Embryonic facial prominence (tissue), 1 donor: ENCODE results near the gene UBE2J2.
"Not testable (repeated sequence)": the region's sequence is repeated elsewhere in the genome, so short reads cannot be mapped to it uniquely, and the experiment has no call there.

ENCODE experiments used
- DNase-seq: peaks from one replicate; pipeline ENCODE4 v3.0.0-alpha.2; 2016; ENCODE audit errors: extremely low spot score

The UBE2J2 gene

DNA sequence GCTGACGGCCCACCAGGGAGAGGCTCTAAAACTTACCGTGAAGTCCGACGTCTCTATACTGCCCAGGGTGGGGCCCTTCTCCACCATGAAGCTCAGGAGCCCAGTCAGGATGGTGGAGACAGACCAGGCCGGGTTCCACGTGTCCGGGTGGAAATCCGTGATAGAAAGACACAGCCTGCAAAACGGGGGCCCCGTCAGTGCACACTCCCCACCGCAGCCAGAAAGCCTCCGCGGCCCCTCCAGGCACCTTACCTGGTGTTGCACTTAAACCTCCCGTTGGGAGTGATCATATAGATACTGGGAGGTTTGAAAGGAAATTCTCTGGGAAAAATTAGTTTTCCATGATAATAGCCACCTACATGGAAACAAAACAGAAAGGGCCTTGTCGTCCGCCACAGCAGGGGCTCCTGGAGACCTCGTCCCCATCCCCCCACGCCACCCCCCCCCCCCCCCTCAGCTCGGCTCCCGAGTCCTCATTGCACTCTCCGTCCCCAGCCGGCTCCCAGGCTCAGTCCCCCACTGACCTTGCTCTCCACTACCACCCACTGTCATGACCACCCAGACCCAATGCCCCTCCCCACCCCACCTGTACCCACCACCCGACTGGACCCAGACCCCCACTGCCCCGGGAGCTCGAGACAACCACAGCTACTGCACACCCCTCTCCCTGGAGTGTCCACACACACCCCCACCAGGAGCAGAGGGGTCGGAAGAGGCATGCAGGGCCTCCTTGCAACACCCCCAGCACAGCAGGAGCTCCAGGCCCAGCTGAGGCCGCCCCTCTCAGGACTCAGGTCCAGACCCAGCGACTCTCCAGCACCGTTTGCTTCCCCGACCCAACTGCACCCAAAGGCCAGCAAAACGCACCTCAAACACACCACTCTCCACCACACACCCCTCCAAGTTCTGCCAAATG is 16.4 kb downstream of the UBE2J2 start:
- DNase-seq, result no peak

DNA sequence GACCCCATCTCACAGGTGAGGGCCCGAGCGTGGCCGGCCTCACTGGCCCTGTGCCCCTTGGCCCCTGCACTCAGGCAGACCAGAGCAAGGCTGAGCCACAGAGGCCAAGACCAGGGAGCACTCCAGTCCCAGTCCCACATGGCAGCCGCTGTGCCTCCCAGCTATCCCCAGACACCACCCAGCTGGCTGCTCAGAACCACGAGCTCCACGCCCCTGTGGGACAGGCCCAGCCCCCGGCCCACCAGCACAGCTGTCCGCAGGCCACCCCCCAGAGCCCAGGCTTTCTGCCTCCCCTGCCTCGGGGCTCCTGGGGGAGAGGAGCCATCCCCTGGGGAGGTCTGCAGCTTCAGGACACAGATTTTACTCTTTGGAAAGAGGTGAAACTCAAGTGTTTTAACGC is 18.0 kb downstream of the UBE2J2 start:
- no peak for DNase-seq

DNA sequence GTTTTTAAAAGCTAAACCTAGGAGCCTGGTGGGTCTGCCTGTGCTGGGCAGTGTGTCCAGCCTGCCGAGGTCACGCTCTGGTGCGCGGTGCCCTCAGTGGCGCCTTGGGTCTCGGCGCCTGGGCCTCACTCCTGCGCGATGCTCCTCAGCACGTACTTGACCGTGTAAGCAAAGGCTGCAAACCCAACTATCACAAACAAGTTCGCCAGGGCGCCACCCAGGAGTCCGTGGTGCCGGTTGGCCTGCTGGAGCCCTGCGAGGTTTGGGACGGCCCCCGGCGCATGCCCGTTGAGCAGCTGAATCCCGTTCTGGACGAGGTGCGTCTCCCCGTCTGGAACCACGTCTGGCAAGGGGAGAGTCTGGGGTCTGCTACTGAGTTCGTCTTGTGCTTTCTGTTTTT is 18.6 kb downstream of the UBE2J2 start:
- no peak for DNase-seq

DNA sequence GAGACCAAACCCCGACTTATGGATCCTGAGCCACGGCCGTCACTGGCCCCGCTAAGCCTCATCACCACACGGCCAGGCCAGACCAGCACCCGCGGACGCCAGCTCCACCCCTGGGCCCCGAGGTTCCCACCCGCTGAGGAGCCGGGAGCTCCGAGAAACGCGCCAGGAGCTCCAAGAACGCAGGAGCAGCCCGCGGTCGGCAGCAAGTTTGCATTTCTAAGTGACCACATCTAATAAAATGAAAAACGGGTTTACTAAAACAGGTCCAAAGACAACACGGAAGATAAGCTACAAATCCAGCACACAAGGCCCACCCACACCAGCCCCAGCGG is 19.0 kb downstream of the UBE2J2 start:
- DNase-seq, result no peak

DNA sequence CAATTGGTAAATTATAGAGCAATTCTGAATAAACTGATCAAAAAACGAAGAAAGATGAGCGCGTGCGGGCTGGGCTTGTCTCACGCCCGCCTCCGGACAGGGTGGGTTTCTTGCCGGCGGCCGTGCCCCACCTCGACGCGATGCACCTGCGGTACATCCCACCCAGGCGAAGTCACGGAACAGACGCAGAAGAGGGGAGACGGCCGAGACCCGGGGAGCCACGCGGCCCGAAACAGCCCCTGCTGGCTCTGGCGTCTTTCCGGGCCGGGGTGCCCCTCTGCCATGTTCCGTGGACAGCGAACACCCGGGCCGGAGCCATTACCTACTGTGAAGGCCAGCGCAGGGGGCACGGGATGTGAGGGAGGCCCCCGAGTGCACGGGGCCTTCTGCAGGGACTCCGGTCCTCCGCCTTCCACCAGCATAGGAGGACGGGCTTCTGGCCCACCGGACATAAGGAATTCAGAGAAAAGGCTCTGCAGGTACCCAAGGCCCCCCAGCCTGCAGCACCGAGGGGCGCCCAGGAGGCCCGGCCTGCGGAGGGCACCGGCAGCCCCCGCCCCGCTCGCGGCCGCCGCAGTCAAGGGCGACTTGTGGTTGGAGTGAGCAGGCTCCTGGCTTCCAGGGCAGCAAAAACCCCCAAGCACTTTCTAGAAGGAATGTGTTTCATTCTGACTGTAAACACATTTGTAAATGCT is 19.5 kb downstream of the UBE2J2 start:
- no peak for DNase-seq

DNA sequence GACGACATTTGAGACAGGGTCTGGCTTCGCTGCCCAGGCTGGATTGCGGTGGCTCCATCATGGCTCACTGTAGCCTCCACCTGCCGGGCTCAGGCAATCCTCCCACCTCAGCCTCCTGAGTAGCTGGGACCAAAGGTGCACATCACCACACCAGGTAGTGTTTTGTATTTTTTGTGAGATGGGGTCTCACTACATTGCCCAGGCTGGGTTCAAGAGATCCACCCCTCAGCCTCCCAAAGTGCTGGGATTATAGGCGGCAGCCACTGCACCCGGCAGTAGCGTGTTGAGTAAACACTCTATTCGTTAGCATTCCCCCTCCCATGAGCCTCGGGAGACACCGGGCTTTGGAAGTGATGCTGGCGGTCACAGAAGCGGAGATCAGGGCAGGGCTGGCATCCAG is 20.3 kb downstream of the UBE2J2 start:
- no peak for DNase-seq

DNA sequence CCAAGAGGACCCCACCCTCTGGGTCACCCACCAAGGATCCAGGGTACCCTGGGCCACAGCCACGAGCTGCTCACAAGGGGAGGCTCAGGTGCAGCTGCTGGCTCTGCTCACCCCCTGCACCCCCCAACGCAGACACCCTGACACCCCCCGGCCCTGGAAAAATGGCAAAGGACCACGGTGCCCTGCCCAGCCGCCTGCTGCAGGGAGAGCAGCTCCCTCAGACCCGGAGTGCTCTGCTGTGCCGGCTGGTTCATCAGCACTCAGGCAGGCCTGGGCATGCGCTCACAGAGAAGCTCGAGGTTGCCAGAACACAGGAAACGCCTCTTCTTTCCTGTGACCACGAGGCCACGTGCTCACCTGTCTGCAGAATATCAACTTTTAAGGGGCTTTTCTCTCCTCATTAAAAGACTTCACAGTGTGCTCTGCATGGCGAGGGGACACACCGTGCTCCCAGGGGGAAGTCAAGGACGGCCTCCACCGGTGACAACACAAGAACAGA is 22.8 kb downstream of the UBE2J2 start:
- no peak for DNase-seq

DNA sequence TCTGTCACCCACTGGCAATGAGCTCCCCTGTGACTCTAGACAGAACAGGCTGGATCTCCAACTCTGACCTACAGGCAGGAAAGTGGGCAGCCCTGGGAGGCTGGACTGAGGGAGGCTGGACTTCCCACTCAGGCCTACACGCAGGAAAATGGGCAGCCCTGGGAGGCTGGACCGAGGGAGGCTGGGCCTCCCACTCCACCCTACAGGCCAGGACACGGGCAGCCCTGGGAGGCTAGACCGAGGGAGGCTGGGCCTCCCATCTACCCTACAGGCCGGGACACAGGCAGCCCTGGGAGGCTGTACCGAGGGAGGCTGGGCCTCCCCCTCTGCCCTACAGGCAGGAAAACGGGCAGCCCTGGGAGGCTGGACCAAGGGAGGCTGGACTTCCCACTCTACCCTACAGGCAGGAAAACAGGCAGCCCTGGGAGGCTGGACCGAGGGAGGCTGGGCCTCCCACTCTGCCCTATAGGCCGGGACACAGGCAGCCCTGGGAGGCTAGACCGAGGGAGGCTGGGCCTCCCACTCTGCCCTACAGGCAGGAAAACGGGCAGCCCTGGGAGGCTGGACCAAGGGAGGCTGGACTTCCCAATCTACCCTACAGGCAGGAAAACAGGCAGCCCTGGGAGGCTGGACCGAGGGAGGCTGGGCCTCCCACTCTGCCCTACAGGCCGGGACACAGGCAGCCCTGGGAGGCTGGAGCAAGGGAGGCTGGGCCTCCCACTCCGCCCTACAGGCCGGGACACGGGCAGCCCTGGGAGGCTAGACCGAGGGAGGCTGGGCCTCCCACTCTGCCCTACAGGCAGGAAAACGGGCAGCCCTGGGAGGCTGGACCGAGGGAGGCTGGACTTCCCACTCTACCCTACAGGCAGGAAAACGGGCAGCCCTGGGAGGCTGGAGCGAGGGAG is 25.4 kb downstream of the UBE2J2 start:
- DNase-seq, result not testable (repeated sequence)

DNA sequence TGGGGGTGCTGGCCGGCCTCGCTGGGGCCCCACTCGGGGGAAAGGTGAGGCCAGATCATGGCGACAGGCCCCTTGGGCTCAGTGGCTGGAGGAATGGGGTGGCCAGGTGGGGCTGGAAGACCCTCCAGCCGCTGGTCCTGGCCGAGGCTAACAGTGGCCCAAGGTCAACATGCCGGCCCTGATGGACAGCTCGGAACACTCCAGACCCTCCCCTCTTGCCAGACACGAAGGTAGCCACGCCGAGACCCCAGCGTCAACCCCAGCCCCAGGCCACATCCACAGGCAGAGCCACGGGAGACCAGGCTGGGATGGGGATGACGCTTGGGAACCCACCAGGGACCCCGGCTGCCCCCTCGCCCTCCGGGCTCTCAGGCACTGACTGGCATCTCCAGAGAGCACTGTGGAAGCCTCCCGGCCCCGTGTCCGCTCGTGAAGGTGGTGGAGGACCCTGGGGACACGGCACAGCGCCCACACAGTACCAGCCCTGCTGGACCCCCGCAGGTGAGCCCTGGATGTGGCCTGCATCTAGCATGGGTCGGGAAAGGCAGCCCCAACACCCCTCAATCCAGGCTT is 26.2 kb downstream of the UBE2J2 start:
- DNase-seq, result no peak

DNA sequence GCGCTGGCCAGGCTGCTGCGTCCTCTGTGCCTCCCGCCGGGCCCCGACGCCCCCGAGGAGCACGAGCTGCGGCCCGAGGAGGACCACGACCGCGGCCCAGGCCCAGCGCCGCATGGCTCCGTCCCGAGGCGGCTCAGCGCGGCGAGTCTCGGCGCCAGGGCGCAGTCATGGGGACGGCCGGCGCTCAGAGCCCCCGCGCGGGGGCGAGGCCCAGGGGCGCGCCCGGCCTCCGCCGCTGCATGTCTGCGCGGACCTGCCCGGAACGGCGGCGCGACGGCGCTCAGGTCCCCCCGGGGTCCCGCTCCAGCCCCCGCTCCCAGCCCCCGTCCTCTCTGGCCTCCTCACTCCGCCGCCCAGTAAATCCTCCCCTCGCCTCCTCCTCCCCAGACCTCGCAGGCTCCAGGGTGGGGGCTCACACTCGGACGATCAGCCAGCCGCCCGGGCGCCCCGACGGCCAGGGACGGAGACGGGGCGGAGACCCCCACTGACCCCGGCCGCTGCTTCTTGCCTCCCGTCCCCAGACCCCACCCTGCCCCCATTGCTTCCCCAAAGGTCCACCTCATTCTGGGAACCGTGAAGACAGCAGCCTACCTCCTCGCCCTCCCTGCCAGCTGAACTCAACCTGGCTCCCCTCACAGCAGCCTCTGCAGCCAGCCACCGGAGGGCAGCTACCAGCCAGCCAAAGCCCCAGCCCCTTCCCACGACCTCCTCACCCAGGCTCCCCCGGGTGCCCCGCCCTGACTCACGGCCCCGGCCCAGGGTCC is 26.9 kb downstream of the UBE2J2 start, which contains the start of gene C1QTNF12:
TSS of gene C1QTNF12 (minus strand) at position 146 of the 764 bp plus-strand sequence. CDS start at position 114, 32 bp downstream.
- no peak for DNase-seq

DNA sequence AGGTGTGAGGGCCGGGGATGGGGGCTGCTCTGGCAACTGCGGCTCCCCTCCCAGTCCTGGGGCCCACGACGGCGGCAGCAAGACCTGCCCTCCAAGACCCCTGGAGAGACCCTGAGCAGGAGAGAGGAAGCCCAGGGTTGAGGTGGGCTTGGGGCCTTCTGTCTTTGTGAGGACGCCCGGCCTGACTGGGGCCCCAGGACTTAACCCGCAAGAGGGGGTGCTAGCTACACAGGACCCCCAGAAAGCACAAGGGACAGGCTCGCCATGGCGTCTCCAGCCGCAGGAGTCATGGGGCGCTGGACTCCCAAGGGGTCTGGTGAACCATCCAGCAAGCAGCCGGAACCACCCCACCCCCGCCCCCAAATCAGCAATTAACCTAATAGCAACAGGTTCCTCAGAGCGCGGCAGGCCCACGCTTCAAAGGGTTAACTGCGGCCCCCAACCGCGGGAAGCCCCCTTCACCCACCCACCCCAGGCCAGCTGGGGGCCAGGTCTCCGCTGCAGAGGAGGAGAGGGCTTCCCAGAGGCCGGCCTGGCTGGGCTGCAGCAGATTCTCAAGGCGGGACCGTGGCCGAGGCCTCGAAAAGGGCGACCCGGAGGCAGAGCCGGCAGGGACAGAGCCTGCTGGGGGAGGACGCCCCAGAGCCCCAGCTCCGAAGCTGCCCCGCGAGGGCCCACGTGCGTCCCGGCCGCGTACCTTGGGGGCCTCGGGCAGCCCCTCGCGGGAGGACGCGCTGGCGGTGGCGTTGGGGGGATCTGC is 27.7 kb downstream of the UBE2J2 start:
- DNase-seq, result no peak

DNA sequence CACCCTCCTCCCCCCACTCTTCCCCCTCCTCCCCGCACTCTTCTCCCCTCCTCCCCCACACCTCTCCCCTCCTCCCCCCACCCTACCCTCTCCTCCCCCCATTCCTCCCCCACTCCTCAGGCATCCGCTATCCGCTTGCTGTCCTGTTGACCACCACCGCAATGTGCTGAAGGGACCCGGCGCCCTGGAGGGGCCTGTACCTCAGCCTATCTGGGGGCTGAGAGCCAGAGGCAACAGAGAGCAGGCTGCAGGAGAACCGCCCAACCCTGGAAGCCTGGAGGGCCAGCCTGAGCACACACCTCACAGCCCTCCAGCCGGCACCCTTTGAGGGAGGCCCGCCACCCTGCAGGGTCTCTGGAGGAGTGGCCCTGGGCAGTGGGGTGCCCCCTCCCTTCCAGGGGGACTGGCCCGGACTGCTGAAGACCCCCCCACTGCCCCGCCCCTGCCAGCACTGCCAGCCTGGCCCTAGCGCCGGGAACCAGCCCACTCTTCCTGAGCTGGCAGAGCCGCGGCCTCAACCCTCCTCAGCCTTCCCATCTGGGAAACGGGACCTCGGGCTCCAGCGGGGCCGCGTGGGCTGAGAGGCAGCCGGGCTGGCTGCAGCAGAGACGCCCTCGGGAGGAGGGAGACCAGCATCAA is 28.4 kb downstream of the UBE2J2 start:
- no peak for DNase-seq

DNA sequence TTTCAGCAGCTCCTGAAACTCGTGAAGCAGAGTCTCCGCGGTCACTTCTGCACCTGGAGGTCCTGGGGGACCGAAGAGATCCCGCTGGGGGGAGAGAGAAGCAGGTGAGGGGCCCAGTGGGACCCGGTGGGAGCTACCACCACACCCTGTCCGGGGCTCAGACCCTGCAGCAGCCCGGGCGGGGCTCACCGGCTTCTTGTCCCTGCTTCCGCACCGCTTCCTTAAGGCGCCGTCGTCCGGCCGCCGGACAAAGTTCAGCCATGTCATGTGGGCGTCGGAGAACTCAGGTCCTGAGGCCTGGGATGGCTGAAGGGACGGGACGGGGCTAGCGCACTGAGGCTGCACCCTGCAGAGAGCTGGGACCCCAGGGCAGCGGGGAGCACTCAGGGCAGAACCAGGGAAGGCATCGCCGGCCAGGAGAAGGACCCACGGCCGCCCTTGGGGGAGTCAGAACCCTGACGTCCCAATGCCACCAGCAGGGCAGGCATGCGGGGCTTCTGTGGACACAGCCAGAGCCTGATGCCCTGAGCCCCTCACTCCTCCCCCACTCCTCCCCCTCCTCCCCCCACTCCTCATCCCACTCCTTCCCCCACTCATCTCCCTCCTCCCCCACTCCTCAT is 29.4 kb downstream of the UBE2J2 start:
- DNase-seq, result no peak

DNA sequence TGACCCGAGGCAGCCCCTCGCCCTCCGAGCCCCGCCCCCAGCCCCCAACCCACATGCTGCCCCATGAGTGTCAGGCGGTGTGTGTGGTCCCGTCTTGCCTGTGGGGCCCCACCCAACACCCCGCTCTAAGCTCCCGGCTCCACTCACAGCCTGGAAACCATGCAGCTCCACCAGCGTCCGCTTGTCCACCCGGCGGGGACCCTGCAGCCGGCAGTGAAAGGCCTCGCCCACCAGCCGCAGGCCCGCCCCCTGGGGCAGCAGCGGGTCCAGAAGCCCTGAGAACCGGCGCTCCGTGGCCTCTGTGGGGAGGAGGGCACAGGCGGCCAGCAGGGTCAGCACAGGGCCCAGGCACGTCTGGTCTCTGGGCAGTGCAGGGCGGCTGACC is 29.9 kb downstream of the UBE2J2 start:
- no peak for DNase-seq

DNA sequence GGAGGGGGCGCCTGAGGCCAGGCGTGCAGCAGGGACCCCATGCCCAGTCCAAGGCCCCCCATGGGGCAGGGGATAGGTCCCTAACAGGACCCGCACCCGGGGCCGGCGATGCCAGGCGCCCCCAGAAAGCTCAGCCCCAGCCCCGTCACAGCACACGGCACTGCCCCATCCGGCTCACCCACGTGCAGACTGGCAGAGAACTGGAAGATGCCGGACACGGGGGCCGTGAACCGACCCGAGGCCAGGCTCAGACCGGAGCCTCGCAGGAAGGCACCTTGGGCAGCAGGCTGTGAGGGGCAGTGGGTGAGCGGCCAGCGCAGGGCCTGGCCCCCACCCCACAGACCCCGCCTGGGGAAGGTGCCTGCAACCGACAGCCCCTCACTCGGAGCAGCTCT is 30.4 kb downstream of the UBE2J2 start:
- no peak for DNase-seq

DNA sequence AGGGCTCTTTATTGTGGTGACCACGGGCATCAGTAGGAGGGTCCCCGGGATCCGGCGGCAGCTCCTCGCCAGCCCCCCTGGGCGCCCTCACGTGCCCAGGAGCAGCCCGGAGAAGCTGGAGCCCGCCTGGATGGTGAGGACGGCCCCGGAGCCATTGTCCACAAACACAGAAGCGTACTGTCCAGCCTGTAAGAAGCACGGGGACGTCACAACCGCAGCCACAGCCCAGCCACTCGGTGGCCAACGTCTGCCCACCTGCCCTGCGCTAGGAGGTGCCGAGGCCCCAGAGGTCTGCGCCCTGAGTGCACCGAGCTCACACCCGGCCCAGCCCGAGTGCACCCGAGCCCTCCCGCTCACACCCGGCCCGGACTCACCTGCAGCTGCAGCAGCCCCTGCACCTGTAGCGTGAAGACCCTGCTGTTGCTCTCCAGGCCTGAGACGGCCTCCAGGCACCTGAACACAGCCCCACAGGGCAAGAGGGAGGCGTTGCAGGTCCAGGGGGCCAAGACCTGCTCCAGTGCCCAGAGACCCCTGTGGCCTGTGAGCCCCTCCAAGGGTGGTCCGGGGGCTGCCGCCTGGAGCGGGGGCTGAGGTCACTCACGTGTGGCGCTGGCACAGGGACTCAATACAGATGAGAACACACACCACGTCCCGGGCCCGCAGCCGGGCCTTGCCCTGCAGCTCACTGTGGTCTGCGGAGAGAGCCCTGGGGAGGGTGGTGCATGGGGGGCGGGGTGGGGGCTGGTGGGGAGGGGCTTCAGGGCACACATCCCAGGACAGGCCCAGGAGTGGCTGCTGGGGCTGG is 31.0 kb downstream of the UBE2J2 start:
- no peak for DNase-seq

DNA sequence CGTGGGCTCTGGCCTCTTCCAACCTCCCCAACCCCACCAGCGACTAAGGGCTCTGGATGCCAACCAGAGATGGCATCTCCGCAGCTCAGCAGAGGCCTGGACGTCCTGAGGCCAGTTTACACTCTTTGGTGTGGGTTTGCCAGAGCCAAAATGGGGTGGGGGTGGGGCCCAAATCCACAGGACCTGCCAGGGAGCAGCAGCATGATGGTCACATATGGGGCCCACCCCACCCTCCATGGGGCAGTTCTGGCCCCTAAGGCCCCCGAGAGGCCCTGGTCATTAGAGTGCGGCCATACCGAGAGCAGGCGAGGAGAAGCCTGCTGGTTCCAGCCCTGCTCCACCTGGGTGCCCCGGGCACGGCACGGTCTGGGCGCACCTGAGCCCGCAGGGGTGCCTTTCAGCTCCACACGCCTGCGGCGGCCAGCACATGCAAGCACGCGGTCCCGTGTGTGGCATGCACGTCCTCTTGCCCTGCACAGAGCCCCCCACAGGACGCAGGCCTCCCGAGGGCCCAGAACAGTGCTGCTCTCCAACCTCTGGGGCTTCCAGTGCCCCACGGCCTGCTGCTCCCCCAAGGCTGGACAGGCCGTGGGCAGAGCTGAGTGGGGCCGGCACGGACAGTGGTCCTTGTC is 31.9 kb downstream of the UBE2J2 start:
- DNase-seq, result no peak
